DND-41 (cell line): ENCODE results near the gene RICTOR.

ENCODE experiments used
- ATAC-seq: fragments of 200-7000 bp; cut with Tn5 transposase; 3 replicates; pipeline ENCODE4 v1.9.1; 2021; ENCODE audit warnings: low read depth; ENCODE audit not compliant: insufficient read depth
- DNase-seq: peaks from one replicate; pipeline ENCODE4 v3.0.0-alpha.2; 2020
- H2AFZ ChIP-seq: 2 replicates; pipeline ENCODE4 v1.6.0; 2012; ENCODE audit warnings: low read depth, low read length
- H3K27ac ChIP-seq: 2 replicates; pipeline ENCODE4 v1.5.1; 2012; ENCODE audit warnings: low read length, inconsistent platforms
- H3K27me3 ChIP-seq: fragments of 200-600 bp; sonication (generic); 2 replicates; pipeline ENCODE4 v1.6.0; 2012; ENCODE audit warnings: low read length, mild to moderate bottlenecking, inconsistent platforms; ENCODE audit not compliant: insufficient read depth, poor library complexity
- H3K36me3 ChIP-seq: 2 replicates; pipeline ENCODE4 v1.5.1; 2012; ENCODE audit warnings: low read length, inconsistent platforms; ENCODE audit not compliant: insufficient read depth
- H3K4me1 ChIP-seq: 2 replicates; pipeline ENCODE4 v1.5.1; 2012; ENCODE audit warnings: mild to moderate bottlenecking, low read length; ENCODE audit not compliant: insufficient read depth
- H3K4me2 ChIP-seq: 2 replicates; pipeline ENCODE4 v1.6.0; 2012; ENCODE audit warnings: mild to moderate bottlenecking, moderate library complexity, low read length, inconsistent platforms; ENCODE audit not compliant: insufficient read depth
- H3K4me3 ChIP-seq, 2 experiments: fragments of 200-600 bp in 1 of 2; shearing (Covaris generic) in 1 of 2; 2 replicates each; pipeline ENCODE4 v1.5.1; 2012 to 2016; ENCODE audit warnings: inconsistent platforms in 2 of 2, low read length in 2 of 2, mild to moderate bottlenecking in 2 of 2, low read depth in 1 of 2, moderate library complexity in 1 of 2
- H3K79me2 ChIP-seq: 2 replicates; pipeline ENCODE4 v1.6.0; 2012; ENCODE audit warnings: low read length, inconsistent platforms; ENCODE audit not compliant: insufficient read depth
- H3K9ac ChIP-seq: 2 replicates; pipeline ENCODE4 v1.6.0; 2012; ENCODE audit warnings: low read depth, mild to moderate bottlenecking, inconsistent platforms, low read length, moderate library complexity
- H3K9me3 ChIP-seq: 2 replicates; pipeline ENCODE4 v1.5.1; 2012; ENCODE audit warnings: low read length, moderate library complexity, mild to moderate bottlenecking, inconsistent platforms; ENCODE audit not compliant: insufficient read depth, severe bottlenecking
- H4K20me1 ChIP-seq: 2 replicates; pipeline ENCODE4 v1.6.0; 2012; ENCODE audit warnings: low read length; ENCODE audit not compliant: insufficient read depth
- CTCF ChIP-seq: IDR thresholded peaks from 2 replicates; pipeline ENCODE4 v1.5.1; 2012; ENCODE audit warnings: borderline replicate concordance, low read length, moderate library complexity, mild to moderate bottlenecking; ENCODE audit not compliant: poor library complexity, severe bottlenecking; ENCODE audit errors: extremely low read depth
- EZH2 ChIP-seq: IDR thresholded peaks from 3 replicates; pipeline ENCODE4 v1.6.1; 2012; ENCODE audit warnings: borderline replicate concordance, low read depth, mild to moderate bottlenecking, moderate library complexity, low read length, inconsistent platforms; ENCODE audit not compliant: severe bottlenecking

RICTOR gene

GRCh38 chr5:39100851-39101396, 26.7 kb upstream of the RICTOR start:
- Histone ChIP-seq H3K4me3 (no peak overlapping the region), H3K4me2 (no peak overlapping the region), H4K20me1 (no peaks in the 10 kb centered on the region), H3K9me3 (no peaks in the 10 kb centered on the region), H3K4me1 (peaks cover 13% of the 10 kb centered on the region), H3K36me3 (no peaks in the 10 kb centered on the region), H3K79me2 (no peaks in the 10 kb centered on the region), H3K27ac (0 out of 2 replicates have a peak overlapping the region, but pooled peaks have one; percentile 50), H3K9ac (no peak overlapping the region), H2AFZ (peak overlapping the region; percentile 56), H3K27me3 (no peaks in the 10 kb centered on the region)
- ATAC-seq (peak; percentile 66), DNase-seq (no peak)
- TF ChIP-seq EZH2: no peak
- TF ChIP-seq CTCF: no peak

GRCh38 chr5:39100301-39100850, 26.2 kb upstream of the RICTOR start:
- Histone ChIP-seq H4K20me1 (no peaks in the 10 kb centered on the region), H3K27me3 (no peaks in the 10 kb centered on the region), H3K4me1 (peaks cover 13% of the 10 kb centered on the region), H3K4me3 (no peak overlapping the region), H3K36me3 (no peaks in the 10 kb centered on the region), H3K79me2 (no peaks in the 10 kb centered on the region), H2AFZ (peak overlapping the region; percentile 56; the same call in 1 of the 2 replicates), H3K27ac (no peak overlapping the region), H3K9ac (no peak overlapping the region), H3K4me2 (no peak overlapping the region), H3K9me3 (no peaks in the 10 kb centered on the region)
- no peak for ATAC-seq
- TF ChIP-seq EZH2 (no peak), CTCF (no peak)
- DNase-seq: no peak

- Histone ChIP-seq H3K27me3 (no peaks in the 10 kb centered on the region), H3K36me3 (no peaks in the 10 kb centered on the region), H3K79me2 (no peaks in the 10 kb centered on the region), H3K9me3 (no peaks in the 10 kb centered on the region), H3K9ac (no peak overlapping the region), H3K27ac (no peak overlapping the region), H3K4me1 (peaks cover 13% of the 10 kb centered on the region), H3K4me2 (no peak overlapping the region), H3K4me3 (no peak overlapping the region), H2AFZ (no peak overlapping the region), H4K20me1 (no peaks in the 10 kb centered on the region)
- DNase-seq (no peak), ATAC-seq (no peak)
- TF ChIP-seq CTCF (no peak), EZH2 (no peak)
These were observed 25.6 kb upstream of the RICTOR start for GRCh38 chr5:39099831-39100230.
